Measurements from ENCODE around the gene RMDN2.
A peak's percentile ranks its signal among the peaks of the same experiment; 100 is the strongest.
"Not testable (repeated sequence)": the region's sequence is repeated elsewhere in the genome, so short reads cannot be mapped to it uniquely, and the experiment has no call there.

RMDN2 gene

DNA sequence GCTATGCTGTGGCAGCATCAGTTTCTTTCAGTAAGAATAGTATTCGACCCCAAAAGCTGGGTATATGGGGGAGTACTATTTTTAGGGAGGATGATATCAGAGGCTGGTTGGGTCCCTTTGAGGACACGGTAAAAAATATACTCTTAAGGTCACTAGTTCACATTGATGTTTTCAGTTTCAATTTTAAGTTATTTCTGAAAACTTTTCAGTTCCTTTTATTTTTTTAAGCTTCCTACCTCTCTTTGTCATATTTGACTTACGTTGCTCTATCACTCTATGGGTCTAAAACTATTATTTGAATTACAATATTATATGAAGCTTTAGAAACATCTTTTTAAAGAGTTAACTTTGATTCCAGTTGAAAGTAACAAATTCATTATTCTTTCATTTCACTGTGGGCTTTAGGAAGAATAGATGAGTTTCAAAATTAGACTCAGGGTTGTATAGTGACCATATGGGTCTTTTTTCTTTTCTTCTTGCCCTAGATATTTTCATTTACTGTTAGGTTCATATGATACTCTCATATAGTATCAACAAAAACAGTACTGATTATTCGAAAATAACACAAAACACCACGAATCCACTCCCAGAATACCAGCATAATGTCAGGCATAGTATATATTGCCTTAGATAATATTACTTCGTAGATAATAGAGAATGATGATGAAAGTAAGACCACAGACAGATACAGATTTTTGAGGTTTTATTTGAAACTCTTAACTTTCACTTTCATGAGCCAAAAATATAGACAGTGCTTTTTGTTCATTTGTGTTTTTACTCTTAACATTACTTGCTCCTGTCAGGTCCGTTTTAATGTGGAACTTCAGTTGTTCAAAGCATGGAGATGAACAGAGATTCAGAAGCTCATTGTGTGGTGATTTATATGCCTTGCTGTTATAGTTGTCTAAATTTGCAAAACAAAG lies 9.8 kb downstream of the RMDN2 start:
- no peak for DNase-seq (ENCODE audit: low spot score)

DNA sequence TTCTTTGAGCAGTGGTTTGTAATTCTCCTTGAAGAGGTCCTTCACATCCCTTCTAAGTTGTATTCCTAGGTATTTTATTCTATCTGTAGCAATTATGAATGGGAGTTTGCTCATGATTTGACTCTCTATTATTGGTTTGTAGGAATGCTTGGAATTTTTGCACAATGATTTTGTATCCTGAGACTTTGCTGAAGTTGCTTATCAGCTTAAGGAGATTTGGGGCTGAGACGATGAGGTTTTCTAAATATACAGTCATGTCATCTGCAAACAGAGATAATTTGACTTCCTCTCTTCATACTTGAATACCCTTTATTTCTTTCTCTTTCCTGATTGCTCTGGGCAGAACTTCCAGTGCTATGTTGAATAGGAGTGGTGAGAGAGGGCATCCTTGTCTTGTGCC lies 12.5 kb downstream of the RMDN2 start:
- not testable (repeated sequence) for DNase-seq (ENCODE audit: low spot score)

DNA sequence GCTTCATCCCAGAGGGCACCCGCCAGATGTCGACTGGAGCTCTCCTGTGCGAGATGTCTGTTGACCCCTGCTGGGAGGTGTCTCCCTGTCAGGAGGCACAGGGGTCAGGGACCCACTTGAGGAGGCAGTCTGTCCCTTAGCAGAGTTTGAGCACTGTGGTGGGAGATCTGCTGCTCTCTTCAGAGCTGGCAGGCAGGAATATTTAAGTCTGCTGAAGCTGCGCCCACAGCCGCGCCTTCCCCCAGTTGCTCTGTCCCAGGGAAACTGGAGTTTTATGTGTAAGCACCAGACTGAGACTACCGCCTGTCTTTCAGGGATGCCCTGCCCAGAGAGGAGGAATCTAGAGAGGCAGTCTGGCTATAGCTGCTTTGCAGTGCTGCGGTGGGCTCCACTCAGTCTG lies 16.2 kb downstream of the RMDN2 start:
- not testable (repeated sequence) for DNase-seq (ENCODE audit: low spot score)

DNA sequence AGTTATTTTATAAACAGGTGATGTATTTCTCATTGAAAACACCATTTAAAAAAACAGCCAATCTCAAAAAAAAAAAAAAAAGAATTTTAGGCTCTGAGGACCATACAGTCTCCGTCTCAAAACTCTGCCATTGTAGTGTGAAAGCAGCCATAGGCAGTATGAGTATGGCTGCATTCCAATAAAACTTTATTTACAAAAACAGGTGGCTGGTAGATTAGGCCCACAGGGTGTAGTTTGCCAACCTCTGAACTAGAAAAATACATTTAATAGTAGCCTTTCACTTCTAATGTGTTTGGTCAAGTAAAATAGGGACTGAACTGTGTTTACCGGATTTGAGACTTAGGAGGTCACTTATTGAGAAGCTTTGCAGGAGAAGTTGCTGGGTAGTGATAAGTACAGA lies 19.2 kb downstream of the RMDN2 start:
- no peak for DNase-seq (ENCODE audit: low spot score)

DNA sequence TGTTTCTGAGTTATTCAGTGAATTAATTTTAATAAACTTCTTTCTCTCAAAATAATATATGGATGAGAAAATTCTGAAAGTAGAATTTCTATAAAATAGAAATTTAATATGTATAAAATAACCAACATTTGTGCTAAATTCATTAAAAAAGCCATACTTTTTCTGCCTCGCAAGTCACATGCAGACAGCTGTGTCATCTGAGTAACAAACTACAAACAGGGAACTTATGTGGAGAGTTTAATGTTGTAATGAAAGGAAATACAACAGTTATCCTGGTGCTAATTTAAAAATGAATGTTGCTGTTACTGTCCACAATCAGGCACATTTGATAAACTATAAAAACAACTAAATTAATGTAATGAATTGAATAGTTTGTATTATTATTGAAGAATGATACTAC lies 22.2 kb downstream of the RMDN2 start:
- no peak for DNase-seq (ENCODE audit: low spot score)

DNA sequence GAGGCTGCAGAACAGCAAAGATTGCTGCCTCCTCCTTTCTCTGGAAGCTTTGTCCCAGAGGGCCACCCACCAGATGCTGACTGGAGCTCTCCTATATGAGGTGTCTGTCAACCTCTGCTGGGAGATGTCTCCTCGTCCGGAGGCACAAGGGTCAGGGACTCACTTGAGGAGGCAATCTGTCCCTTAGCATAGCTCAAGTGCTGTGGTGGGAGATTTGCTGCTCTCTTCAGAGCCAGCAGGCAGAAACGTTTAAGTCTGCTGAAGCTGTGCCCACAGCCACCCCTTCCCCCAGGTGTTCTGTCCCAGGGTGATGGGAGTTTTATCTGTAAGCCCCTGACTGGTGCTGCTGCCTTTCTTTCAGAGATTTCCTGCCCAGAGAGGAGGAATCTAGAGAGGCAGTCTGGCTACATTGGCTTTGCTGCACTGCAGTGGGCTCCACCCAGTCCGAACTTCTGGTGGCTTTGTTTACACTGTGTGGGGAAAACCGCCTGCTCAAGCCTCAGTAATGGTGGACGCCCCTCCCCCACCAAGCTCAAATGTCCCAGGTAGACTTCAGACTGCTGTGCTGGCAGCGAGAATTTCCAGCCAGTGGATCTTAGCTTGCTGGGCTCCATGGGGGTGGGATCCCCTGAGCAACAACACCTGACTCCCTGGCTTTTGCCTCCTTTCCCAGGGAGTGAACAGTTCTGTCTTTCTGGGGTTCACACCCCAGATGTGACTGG lies 37.1 kb downstream of the RMDN2 start:
- not testable (repeated sequence) for DNase-seq (ENCODE audit: low spot score)

DNA sequence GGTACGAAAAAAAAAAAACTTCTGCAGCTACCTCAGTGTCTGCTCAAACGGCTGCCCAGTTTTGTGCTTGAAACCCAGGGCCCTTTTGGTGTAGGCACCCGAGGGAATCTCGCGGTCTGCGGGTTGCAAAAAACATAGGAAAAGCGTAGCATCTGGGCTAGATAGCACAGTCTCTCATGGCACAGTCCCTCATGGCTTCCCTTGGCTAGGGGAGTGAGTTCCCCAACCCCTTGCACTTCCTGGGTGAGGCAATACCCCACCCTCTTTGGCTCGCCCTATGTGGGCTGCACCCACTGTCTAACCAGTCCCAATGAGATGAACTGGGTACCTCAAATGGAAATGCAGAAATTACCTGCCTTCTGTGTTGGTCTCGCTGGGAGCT lies 37.6 kb downstream of the RMDN2 start:
- DNase-seq (ENCODE audit: low spot score), result not testable (repeated sequence)

DNA sequence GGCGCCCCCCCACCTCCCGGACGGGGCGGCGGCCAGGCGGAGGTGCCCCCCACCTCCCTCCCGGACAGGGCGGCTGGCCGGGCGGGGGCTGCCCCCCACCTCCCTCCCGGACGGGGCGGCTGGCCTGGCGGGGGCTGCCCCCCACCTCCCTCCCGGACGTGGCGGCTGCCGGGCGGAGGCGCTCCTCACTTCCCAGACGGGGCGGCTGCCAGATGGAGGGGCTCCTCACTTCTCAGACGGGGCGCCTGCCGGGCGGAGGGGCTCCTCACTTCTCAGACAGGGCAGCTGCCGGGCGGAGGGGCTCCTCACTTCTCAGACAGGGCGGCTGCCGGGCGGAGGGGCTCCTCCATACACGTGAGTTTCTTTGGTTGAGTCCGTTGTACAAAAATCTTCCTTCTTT lies 38.8 kb downstream of the RMDN2 start:
- DNase-seq (ENCODE audit: low spot score), result not testable (repeated sequence)

DNA sequence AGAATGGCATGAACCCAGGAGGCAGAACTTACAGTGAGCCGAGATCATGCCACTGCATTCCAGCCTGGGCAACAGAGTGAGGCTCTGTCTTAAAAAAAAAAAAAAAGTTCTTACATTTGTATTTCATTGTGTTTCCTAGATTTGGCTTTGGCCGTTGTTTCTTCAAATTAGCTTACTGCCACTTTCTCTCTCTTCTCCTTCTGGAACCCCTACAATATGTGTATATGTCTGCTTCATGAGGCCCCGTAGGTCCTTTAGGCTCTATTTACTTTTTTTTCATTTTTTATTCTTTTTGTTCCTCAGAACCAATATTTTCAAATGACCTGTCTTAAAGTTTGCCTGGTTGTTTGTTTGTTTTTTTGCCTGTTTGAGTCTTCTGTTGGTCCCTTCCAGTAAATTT lies 41.2 kb downstream of the RMDN2 start:
- no peak for DNase-seq (ENCODE audit: low spot score)

DNA sequence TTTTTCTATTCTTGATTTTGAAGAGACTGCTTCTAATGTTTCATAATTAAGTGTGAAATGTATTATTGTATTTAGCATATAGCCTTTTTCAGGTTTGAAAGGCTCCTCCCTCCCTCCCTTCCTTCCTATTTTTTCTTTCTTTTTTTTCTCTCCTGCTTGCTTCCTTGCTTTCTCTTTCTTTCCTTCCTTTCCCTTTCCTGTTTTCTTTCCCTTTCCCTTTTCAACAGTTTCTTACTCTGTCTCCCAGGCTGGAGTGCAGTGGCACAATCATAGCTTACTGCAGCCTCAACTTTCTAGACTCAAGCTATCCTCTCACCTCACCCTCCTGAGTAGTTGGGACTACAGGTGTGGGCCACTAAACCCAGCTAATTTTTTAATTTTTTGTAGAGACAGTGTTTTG lies 44.6 kb downstream of the RMDN2 start:
- DNase-seq (ENCODE audit: low spot score), result no peak

DNA sequence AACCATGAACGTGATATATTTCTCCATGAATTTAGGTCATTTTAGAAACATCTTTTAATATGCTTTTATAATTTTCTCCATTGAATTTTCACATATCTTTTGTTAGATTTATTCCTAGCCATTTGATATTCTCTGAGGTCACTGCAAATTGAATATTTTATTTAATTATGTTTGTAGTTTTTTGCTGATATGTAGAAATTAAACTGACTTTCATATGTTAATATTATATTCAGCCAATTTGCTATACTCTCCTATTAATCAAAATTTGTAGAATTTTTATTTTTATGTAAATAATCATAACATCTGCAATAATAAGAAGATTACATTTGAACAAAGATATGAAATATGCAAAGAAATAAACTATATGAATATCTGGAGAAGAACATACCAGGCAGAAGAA lies 46.9 kb downstream of the RMDN2 start:
- no peak for DNase-seq (ENCODE audit: low spot score)

DNA sequence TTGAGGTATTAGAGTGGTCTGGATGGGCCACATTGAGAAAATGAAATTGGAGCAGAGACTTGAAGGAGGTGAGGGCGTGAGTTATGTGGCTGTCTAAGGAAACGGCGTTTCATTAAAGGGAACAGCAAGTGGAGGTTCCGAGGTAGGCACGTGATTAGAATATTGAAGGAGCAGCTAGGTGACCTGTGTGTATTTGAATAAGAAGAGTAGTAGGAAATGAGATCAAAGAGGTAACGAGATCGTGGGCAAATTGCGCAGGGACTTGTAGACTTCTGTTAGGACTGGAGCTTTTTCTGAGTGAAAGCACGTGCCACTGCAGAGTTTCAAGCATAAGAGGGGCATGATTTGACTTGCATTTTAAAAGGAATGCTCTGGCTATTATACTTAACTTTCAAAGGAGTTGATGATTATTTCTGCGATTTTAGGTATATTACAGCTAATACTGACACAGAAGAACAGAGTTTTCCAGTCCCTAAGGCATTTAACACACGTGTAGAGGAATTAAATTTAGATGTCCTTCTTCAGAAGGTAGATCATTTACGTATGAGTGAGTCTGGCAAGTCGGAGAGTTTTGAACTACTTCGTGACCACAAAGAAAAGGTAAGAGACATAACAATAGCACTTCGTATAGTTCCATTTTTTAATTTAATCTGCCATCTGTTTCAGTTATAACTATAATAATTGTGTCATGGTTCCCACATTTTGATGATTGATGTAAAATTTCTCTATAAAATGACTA lies 48.7 kb downstream of the RMDN2 start:
- DNase-seq (ENCODE audit: low spot score), result peak; percentile 31

DNA sequence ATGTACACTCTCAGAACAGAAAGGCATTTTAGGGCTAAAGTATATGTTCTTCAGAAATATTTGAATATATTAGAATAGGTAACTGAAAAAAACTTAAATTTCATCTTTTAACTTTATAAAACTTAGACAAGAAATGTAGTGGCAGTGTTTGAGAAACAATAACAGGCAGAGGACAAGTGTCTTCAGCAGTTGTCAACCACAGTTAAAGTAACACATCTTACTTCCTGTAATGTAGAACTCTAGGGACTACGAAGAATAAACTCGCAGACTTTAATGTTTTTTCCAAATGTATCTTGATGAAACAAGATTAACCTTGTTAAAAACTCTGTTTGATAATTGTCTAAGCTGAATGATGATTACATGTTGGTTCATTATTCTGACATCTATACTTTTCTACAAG lies 50.7 kb downstream of the RMDN2 start:
- no peak for DNase-seq (ENCODE audit: low spot score)

DNA sequence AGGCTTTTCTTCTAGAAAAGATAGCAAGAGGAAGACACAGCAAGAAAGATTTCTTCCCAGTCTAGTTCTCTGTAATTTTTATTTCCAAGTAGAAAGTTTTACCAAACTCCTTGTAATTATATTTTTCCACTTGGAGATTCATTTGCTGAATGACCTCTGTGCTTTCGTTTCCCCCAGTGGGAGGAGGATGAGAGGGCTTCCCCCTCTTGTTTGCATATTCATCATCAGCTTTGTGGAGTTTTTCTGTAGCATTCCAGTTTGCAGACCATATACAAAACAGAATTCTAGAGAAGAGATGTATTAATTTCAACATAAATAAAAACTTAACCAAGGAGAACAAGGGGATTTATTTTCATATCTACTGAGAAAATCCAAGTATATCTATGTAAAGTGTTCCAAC lies 51.3 kb downstream of the RMDN2 start:
- no peak for DNase-seq (ENCODE audit: low spot score)

DNA sequence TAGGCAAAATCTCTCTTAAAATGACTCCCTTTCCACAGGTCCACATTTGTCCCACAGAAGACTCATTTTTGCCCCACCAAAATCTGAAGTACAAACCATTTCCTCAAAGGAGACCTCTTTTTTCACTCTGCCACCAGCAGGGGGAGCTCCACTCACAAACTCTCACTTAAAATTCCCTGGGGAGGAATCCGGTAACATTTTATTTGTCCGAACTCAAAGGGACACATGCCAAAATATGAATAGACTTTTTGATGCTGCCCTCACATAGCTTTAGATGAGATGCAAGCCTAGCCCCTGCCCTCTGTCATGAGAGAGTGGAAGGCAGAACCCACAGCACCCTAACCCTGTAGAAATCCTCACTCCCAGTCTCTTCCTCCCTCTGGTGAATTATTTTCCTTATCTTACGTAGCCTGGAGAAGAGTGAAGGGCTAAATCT lies 57.1 kb downstream of the RMDN2 start:
- DNase-seq (ENCODE audit: low spot score), result peak; percentile 67

DNA sequence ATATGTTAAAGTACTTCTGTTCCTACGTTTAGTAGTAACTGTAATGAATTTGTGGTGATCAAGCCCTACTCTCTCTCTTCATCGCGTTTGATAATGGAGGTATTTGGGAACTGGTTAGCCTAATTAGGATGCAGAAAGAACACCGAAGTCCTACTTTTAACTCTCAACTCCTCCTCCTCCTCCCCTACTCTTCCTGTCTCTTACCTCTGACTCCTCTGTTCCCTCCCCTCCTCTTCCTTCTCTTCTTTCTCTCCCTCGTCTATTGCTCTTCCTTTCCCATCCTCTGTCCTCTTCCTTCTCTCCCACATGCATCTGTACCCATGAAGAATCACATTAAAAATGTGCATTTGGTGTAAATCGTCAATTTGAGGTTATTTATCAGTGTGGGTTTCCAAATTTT lies 57.8 kb downstream of the RMDN2 start:
- no peak for DNase-seq (ENCODE audit: low spot score)

DNA sequence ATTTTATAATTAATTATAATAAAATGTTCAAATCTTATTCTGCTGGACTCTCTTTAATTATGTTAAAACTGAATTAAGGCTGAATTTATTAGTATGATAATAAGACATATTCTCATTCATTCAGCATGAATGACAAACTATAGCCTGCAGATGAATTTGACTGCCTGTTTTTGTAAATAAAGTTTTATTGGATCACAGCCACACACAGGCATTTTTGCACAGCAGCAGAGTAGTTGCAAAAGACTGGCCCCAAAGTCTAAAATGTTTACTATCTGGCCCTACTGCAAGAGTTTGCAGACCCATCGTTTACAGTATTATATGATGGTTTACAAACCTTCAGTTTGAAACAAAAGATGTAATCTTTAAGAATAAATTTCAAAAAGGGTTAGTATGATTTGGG lies 58.6 kb downstream of the RMDN2 start:
- DNase-seq (ENCODE audit: low spot score), result no peak

DNA sequence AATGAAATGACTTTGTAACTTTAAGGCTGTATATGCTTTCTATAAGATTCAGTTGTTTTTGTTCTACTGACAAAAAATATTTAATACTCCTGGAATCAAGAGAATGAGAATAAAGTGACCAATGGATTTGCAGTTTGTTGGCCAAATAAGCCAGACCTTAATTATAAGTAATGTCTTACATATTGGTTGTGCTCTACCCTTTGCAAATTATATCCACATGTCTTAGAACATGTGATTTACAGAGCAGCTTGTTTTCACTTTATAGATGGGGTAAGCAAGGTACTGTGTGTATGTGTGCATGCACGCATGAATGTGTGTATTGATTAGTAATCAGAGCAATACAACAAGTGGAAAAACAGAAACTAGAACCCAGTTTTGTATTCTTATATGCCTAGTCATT lies 59.1 kb downstream of the RMDN2 start:
- DNase-seq (ENCODE audit: low spot score), result no peak

DNA sequence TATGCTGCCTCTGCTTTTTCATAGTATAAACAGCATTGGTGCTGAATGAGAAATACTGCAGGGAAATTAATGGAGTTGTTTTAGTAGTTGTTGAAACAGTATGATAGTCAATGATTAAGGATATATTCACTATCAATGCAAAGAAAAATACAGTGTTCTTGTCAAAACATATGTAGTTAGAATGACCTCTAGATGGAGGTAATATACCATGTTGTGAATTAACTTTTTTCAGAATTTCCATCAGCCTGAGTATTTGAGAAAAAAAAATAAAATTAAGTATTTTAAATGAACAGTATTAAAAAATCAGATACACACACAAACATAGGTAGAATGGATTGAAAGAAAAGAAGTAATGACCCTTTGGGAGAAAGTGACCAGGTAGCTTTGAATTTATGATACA lies 59.5 kb downstream of the RMDN2 start:
- no peak for DNase-seq (ENCODE audit: low spot score)

DNA sequence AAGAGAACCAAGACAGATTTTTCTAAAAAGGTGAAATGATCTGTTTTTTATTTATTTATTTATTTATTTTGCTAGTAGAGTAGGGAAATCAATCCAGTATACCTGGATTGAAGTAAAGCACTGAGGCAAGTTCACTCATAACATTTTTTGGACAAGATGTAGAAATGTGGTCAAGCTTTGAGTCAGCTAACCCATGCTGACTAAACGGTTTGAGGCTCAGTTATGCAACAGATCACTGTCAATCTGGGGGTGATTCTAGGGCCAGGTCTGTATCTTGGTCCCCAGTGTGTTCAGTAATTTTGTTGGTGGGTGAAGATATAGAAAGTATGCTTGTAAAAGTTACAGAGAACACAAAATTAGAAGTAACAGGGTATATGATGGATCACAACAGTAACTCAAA lies 60.2 kb downstream of the RMDN2 start:
- DNase-seq (ENCODE audit: low spot score), result peak; percentile 39

DNA sequence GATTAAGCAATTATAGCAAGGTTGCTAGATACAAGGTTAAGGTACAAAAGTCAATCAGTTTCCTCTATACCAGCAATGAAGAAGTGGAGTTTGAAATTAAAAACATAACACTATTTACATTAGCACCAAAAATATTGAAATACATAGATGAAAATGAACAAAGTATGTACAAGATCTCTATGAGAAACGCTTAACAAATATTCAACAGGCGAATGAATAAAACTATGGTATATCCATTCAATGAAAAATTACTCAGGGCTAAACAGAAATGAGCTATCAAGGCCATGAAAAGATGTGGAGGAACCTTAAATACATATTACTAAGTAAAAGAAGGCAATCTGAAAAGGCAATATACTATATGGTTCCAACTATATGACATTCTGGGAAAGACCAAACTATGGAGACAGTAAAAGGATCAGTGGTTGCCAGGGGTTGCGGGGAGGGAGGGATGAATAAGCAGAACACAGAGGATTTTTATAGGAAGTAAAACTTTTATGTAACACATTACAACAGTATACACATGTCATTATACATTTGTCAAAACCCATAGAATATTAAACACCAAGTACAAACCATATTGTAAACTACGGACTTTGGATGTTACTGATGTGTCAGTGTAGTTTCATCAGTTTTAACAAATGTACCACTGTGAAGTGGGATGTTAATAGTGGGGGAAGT lies 62.1 kb downstream of the RMDN2 start:
- DNase-seq (ENCODE audit: low spot score), result no peak

DNA sequence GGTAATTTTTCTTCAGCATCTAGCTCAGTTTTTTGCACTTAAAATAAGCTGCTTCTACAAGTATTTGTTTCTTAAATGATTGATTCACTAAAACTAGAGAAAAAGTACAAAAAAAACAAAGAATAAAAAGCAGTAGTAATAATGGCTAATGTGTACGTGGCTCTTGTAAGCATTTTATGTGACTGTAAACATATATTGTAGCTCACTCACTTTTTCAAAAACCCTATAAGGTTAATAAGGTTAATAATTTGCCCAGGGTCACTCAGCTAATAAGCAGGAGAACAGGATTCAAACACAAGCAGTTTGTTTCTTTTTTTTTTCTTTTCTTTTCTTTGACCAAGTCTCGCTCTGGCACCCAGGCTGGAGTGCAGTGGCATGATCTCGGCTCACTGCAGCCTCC lies 67.5 kb downstream of the RMDN2 start:
- DNase-seq (ENCODE audit: low spot score), result peak; percentile 16

Data from kidney tubule cell (primary cell).